GM21381 (cell line): ENCODE results near the gene NOL3.
A peak's percentile ranks its signal among the peaks of the same experiment; 100 is the strongest.

Experiments used
- ATAC-seq: cut with Tn5 transposase; IDR thresholded peaks from one replicate; pipeline ENCODE4 v1.9.1; 2021; ENCODE audit warnings: mild to moderate bottlenecking, moderate library complexity; ENCODE audit not compliant: unreplicated experiment

NOL3 gene

DNA sequence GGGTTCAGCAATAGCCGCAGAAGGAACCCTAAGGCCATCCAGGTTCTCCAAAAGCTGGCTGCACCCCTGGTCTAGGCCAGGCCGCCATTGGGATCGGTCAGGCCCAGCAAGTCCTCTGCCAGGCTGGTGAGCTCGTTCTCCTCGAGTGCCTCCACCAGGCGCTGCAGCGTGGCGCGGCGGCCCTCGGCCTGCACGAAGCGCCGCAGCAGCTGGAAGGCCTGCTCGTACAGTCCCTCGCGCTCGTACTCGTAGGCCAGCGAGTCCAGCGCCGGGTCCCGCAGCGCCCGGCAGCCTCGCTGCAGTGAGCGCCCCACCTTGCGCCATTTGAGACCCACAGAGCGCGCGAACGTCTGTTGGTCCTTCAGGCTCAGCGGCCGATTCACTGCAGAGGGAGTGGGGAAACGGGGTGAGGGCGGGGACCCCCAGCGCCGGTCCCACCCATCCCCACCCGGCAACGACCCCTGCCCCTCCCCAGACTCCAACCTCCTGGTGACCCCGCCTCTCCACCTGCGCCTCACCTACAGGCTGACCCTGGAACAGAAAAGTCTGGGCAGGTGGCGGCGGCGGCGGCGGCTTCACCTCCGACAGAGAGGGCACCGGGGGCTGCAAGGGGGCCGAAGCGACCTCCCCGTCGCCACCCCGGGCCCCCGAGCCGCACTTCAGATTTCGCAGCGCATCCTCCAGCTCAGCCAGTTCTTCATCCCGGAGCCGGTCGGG lies 15.6 kb upstream of the NOL3 start:
- no peak for ATAC-seq

GRCh38 chr16:67155295-67156142 lies 14.8 kb upstream of the NOL3 start:
- ATAC-seq, result no peak

DNA sequence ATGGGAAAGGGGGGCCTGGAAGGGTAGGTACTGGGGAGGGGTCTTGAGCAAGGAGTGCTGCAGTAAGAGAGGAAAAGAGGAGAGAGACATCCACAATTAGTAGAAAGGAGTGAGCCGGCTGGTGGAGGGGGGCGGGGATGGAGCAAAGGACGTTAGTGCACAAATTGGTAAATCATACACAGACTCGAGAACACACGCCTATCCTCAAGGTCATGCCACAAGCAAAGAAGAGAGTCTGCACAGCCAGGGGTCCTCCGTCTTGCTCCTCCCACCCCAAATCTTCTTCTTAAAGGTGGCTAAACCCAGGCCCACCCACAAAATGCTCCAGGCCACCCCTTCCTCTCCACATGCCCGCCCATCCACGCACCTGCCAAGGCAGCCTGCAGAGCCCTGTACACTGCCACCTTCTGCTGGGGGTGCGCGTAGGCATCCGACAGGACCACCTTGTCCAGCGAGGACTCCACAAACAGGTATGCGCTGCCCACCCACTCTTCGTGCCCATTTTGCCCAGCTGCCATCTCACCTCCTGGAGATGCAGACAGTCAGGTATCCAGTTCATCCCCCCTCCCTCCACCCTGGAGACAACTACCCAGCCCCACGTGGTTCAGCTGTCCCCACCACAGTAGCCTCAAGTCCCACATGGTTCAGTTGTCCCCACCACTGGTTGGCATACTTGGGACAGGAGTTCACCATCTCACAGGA lies 14.0 kb upstream of the NOL3 start:
- ATAC-seq, result no peak

DNA sequence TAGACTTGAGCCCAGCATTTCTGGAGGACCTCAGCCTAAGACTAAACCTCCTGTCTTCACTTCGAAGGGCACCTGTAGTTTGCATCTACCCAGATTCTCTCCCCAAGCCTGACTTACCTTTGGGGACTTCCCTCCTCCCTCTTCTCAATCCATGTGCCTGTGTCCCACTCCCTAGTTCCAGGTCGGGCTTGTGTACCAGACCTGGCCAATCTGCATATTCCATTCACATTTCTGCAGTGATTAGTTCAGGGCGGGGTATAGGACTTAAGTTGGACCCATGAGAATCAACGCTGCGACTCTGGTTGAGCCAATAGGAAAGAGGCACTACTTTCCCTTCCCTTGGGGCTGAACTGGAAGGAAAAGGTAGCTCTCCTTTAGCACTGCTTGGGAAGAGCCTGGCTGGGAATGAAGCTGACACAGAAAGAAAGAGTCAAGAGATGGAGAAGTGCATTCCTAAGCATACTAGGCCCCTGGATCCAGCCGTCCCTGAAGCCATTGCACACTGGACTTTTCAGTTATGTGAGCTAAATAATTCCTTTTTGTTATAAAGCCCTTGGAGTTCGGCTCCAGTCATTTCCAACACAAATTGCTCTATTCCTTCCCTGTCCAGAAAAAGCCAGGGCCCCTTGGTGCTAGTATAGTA lies 13.1 kb upstream of the NOL3 start:
- no peak for ATAC-seq

- ATAC-seq, result no peak
Observed at GRCh38 chr16:67157892-67158635, 12.3 kb upstream of the NOL3 start.

DNA sequence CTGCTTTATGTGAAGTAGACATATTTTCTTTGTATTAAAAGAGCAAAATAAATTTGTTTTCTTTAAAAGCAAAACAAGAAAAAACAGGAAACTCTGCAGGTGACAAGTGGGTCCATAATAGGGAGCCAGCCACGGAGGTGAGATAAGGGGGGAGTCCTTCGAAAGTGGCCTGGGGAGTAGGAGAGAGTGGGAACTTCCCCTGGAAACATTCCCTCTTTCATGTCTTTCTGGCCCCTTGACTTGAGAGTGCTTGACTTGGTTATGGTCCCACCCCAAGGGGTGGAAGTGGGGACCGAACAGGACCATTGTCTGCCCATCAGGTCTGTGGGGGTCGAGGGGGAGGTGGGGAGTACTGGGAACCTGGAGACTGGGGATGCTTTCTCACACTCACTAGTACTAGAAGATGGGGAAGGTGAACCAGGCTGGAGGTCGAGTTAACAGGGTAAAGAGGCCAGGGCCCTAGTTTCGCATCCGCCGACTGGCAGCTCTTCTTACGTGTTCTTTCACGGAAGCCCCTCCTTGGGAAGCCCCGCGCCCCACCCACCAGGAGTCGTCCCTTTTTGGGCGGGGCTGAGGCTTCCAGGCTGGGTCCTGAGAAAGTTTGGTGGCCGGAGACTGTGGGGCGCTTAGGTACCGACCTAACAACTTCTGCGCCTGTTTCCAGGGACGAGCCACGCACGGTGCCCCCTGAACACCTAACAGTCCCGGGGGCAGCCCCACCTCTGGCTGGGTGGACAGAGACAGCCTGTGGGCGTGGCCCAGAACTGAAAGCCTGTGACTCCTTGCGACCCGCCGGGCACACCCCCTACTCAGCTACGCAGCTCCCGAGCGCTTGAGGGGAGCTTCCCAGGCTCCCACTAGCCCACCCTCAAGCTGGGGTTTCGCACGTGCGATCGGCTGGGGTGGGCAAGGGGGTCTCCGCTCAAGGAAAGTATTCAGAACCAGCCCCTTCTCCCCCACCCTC lies 11.4 kb upstream of the NOL3 start:
- peak; percentile 43 for ATAC-seq

GRCh38 chr16:67161595-67162058 lies 8.7 kb upstream of the NOL3 start:
- ATAC-seq, result no peak

- ATAC-seq, result no peak
Observed at GRCh38 chr16:67162506-67163163, 7.7 kb upstream of the NOL3 start.

GRCh38 chr16:67163164-67163998 lies 7.0 kb upstream of the NOL3 start:
- no peak for ATAC-seq

GRCh38 chr16:67163999-67164558 lies 6.3 kb upstream of the NOL3 start:
- ATAC-seq, result no peak

DNA sequence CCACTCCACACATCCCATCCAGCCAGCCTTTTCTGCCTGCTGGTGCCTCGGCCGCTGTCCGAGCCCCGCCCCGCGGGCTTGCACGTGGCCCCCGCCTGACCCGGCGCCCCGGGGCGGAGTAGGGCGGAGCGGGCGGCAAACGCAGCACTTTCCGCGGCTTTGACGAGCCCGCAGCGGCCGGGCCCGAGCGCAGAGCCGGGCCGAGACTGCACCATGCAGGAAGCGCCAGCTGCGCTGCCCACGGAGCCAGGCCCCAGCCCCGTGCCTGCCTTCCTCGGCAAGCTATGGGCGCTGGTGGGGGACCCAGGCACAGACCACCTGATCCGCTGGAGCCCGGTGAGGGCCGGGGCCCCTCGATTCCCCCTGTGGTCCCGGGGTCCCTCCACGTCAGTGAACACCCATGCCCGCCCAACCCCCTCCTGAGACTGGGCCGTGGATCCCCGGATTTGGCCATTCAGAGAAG lies 5.7 kb upstream of the NOL3 start, which contains the start of gene HSF4:
Gene HSF4 (plus strand): TSS at position 147 of the 463 bp plus-strand sequence. CDS start 67 bp downstream, at position 214.
- no peak for ATAC-seq

GRCh38 chr16:67165121-67166078 lies 4.9 kb upstream of the NOL3 start:
- ATAC-seq, result no peak

GRCh38 chr16:67166110-67166547 lies 4.2 kb upstream of the NOL3 start:
- no peak for ATAC-seq

- no peak for ATAC-seq
Observed at GRCh38 chr16:67166598-67167168, 3.7 kb upstream of the NOL3 start.

GRCh38 chr16:67167588-67167987 lies 2.8 kb upstream of the NOL3 start:
- ATAC-seq, result no peak

- ATAC-seq, result no peak
Observed at GRCh38 chr16:67169011-67169451, 1.3 kb upstream of the NOL3 start.
